ENCODE data around the gene PACSIN1. TPM values are rescaled to one million over a fixed set of nuclear protein-coding genes. Genes with fewer than 3 reads are reported as not detected.

The PACSIN1 gene
- total RNA-seq, 1 experiment from 2014 or later, result 7.0 TPM

DNA sequence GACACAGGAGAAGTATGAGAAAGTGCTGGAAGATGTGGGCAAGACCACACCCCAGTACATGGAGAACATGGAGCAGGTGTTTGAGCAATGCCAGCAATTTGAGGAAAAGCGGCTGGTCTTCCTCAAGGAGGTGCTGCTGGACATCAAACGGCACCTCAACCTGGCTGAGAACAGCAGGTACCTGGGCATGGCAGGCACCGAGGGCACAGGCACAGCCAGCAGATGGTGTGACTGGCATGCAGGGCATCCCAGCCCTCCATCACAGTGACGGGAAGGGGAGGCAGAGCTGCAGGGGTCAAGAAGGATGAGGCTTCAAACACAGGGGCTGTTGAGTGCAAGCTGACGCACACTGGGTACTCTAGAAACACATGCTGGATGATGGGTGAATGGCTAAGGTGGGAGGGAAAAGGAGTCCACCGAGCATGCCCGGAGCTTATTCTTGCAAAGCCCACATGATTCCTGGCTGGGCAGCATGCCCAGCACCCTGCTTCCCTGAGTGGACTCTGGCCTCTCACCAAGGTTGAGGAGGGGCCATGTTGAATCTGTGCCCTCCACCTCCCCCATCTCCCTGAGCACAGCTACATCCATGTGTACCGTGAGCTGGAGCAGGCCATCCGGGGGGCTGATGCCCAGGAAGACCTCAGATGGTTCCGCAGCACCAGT is 63.9 kb downstream of the PACSIN1 start:
- WGBS (ENCODE audit: extremely low coverage, insufficient read length, low lambda C conversion rate), result no CpG with 5 or more reads among the region's 10 CpGs
- no peaks in the 10 kb centered on the region for H4K20me1 ChIP-seq (ENCODE audit: control insufficient read depth, insufficient read depth, insufficient read length)
- H2BK15ac ChIP-seq (ENCODE audit: low read depth, low read length), result no peak overlapping the region
- no peak overlapping the region for H3K18ac ChIP-seq (ENCODE audit: insufficient read length, low read depth, low read length)
- no peak overlapping the region for H3K9ac ChIP-seq (ENCODE audit: extremely low read depth, insufficient read length, low read length)
- H4K5ac ChIP-seq (ENCODE audit: insufficient read length, low read depth, low read length), result no peak overlapping the region
- DNase-seq, result no peak
- H4K91ac ChIP-seq (ENCODE audit: insufficient read length, low read depth, low read length), result no peak overlapping the region
- H3K23me2 ChIP-seq (ENCODE audit: insufficient read length, low read depth, low read length, poor library complexity, severe bottlenecking), result no peaks in the 10 kb centered on the region
- H3K4ac ChIP-seq (ENCODE audit: low read depth, low read length), result no peak overlapping the region
- H3K27ac Mint-ChIP-seq, result no peak overlapping the region
- TF ChIP-seq, protein P1, sequence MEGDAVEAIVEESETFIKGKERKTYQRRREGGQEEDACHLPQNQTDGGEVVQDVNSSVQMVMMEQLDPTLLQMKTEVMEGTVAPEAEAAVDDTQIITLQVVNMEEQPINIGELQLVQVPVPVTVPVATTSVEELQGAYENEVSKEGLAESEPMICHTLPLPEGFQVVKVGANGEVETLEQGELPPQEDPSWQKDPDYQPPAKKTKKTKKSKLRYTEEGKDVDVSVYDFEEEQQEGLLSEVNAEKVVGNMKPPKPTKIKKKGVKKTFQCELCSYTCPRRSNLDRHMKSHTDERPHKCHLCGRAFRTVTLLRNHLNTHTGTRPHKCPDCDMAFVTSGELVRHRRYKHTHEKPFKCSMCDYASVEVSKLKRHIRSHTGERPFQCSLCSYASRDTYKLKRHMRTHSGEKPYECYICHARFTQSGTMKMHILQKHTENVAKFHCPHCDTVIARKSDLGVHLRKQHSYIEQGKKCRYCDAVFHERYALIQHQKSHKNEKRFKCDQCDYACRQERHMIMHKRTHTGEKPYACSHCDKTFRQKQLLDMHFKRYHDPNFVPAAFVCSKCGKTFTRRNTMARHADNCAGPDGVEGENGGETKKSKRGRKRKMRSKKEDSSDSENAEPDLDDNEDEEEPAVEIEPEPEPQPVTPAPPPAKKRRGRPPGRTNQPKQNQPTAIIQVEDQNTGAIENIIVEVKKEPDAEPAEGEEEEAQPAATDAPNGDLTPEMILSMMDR (conservative IDR thresholded peaks at IDR 0.05), result 0 out of 3 replicates have a peak, but pooled peaks have one; percentile 16
- H2BK12ac ChIP-seq (ENCODE audit: insufficient read length, low read depth, low read length), result no peak overlapping the region
- peaks cover 0 to 3% (median 0%) of the 10 kb centered on the region in 3 experiments; a peak in 2 of 7 replicates for H3K36me3 Mint-ChIP-seq (ENCODE audit: insufficient read depth in 1 of 3, low read depth in 3 of 3)
- H3K27me3 ChIP-seq (ENCODE audit: insufficient read depth, low read length), result no peaks in the 10 kb centered on the region
- H2BK120ac ChIP-seq (ENCODE audit: low read depth, low read length, poor library complexity, severe bottlenecking), result no peak overlapping the region
- H3K4me3 Mint-ChIP-seq, result no peak overlapping the region; a peak in 1 of 5 replicates
- H3T11ph ChIP-seq (ENCODE audit: low read length), result no peak overlapping the region
- peaks cover 3% of the 10 kb centered on the region; the same call in 1 of the 2 replicates for H3K4me1 ChIP-seq (ENCODE audit: insufficient read depth, low read length)
- no peak overlapping the region for H3K23ac ChIP-seq (ENCODE audit: insufficient read length, low read depth, low read length)
- no peak overlapping the region for H2BK5ac ChIP-seq (ENCODE audit: insufficient read length, low read length)
- H3K79me2 ChIP-seq (ENCODE audit: insufficient read depth, low read length), result no peaks in the 10 kb centered on the region
- no peaks in the 10 kb centered on the region for H3K9me3 Mint-ChIP-seq
- peaks cover 21 to 45% of the 10 kb centered on the region in 2 experiments for H3K4me1 Mint-ChIP-seq
- no peak overlapping the region for H2BK20ac ChIP-seq (ENCODE audit: low read depth, low read length, poor library complexity, severe bottlenecking)
- no peak overlapping the region for H2AFZ ChIP-seq (ENCODE audit: low read length)
- H3K27me3 Mint-ChIP-seq (ENCODE audit: low read depth), result peaks cover 2% of the 10 kb centered on the region; the same call in 1 of the 2 replicates
- no peak overlapping the region for H3K4me2 ChIP-seq (ENCODE audit: insufficient read depth, insufficient read length, low read length)
- no peak overlapping the region for H3K27ac ChIP-seq (ENCODE audit: insufficient read length, low read depth, low read length)
- H2AK5ac ChIP-seq (ENCODE audit: insufficient read length, low read length), result no peak overlapping the region
- no peak overlapping the region for H4K8ac ChIP-seq (replicated peaks; ENCODE audit: insufficient read length, low read depth, low read length)
- no peaks in the 10 kb centered on the region for H3K9me3 ChIP-seq (ENCODE audit: control insufficient read depth, low read depth, low read length)
- no peaks in the 10 kb centered on the region for H3K79me1 ChIP-seq (ENCODE audit: insufficient read depth, low read depth, low read length, poor library complexity, severe bottlenecking)
- H3K56ac ChIP-seq (ENCODE audit: insufficient read length, low read depth, low read length), result no peak overlapping the region
- no peak overlapping the region for H3K14ac ChIP-seq (ENCODE audit: insufficient read depth, low read length)
